Daoy (cell line): ENCODE results near the gene CROCC2. TPM values are rescaled to one million over a fixed set of nuclear protein-coding genes. Genes with fewer than 3 reads are reported as not detected.
A peak's percentile ranks its signal among the peaks of the same experiment; 100 is the strongest.

Experiments used
- DNase-seq: peaks from one replicate; pipeline ENCODE4 v3.0.0-alpha.2; 2015; ENCODE audit warnings: low read depth
- total RNA-seq: library from RNA; depleted of rRNA; stranded (reverse); fragments of >200 nt; shearing (Covaris generic); gene quantifications from 2 replicates; pipeline ENCODE4 v1.2.3, GENCODE V29; 2014

The CROCC2 gene
- total RNA-seq, 1 experiment from 2014 or later, result not detected

- no peak for DNase-seq
These were observed 857 bp upstream of the CROCC2 start for GRCh38 chr2:240905176-240905781.

- DNase-seq, result no peak
These were observed 915 bp downstream of the CROCC2 start for GRCh38 chr2:240906911-240907590.

- DNase-seq, result no peak
These were observed 3.3 kb downstream of the CROCC2 start for GRCh38 chr2:240909216-240909974.

GRCh38 chr2:240911641-240912265 is 5.6 kb downstream of the CROCC2 start:
- peak; percentile 72 for DNase-seq

- no peak for DNase-seq
These were observed 7.0 kb downstream of the CROCC2 start for GRCh38 chr2:240912878-240913809.

- DNase-seq, result peak; percentile 68
These were observed 7.9 kb downstream of the CROCC2 start for GRCh38 chr2:240913810-240914644.

- no peak for DNase-seq
These were observed 8.7 kb downstream of the CROCC2 start for GRCh38 chr2:240914645-240915525.

GRCh38 chr2:240915526-240916341 is 9.6 kb downstream of the CROCC2 start:
- DNase-seq, result no peak

GRCh38 chr2:240916571-240917008 is 10.5 kb downstream of the CROCC2 start:
- peak; percentile 82 for DNase-seq

GRCh38 chr2:240917009-240917683 is 11.0 kb downstream of the CROCC2 start:
- DNase-seq, result no peak

- DNase-seq, result no peak
These were observed 11.6 kb downstream of the CROCC2 start for GRCh38 chr2:240917684-240918257.

- DNase-seq, result peak; percentile 2
These were observed 12.3 kb downstream of the CROCC2 start for GRCh38 chr2:240918258-240919091.

- DNase-seq, result peak; percentile 2
These were observed 13.1 kb downstream of the CROCC2 start for GRCh38 chr2:240919161-240919781.

GRCh38 chr2:240919786-240920782 is 13.9 kb downstream of the CROCC2 start:
- peak; percentile 4 for DNase-seq

GRCh38 chr2:240920783-240921231 is 14.7 kb downstream of the CROCC2 start:
- DNase-seq, result no peak
